ENCODE results near the gene SIX5.

SIX5 gene

GRCh38 chr19:45716359-45717130 lies 52.5 kb downstream of the SIX5 start:
- in situ Hi-C loops (cut with MboI; ENCODE audit: low sequenced_read_pairs): no loop called here

- in situ Hi-C loops (cut with MboI; ENCODE audit: low sequenced_read_pairs): no loop called here
Measured at GRCh38 chr19:45715139-45715538, 53.9 kb downstream of the SIX5 start.

Data from HL-60/S4 treated with retinoic acid at 250 ng/mL for 4 days and 3 days (cell line).